IMR-90 (cell line): Measurements from ENCODE around the gene CCDC171. TPM values are rescaled to one million over a fixed set of nuclear protein-coding genes. Genes with fewer than 3 reads are reported as not detected.

Source experiments
- ATAC-seq: fragments of 200-7000 bp; cut with Tn5 transposase; 2 replicates; pipeline ENCODE4 v1.9.1; 2020; ENCODE audit warnings: low read depth, mild to moderate bottlenecking, moderate library complexity
- BruUV-seq: library from RNA; stranded (reverse); fragments of 400-500 nt; replicated peaks from 2 replicates; lab custom pipeline; 2021; lab: Mats Ljungman, UMichigan
- CTCF ChIA-PET: fragments of 300-600 bp; formaldehyde crosslinking; extraction: SDS; loops from one replicate; lab custom pipeline; 2021; ENCODE audit warnings: antibody characterized with exemption; lab: Yijun Ruan, JAX
- POLR2A ChIA-PET: fragments of 300-600 bp; sonication (Branson Sonifier 250); formaldehyde crosslinking; loops from one replicate; lab custom pipeline; 2022; ENCODE audit warnings: antibody characterized with exemption; ENCODE audit not compliant: unreplicated experiment; lab: Charles Lee
- DNase-seq: peaks from one replicate; pipeline ENCODE4 v3.0.0; 2013
- H2AFZ ChIP-seq: replicated peaks from 2 replicates; pipeline ENCODE3; 2013; ENCODE audit warnings: low read length, mild to moderate bottlenecking; ENCODE audit not compliant: poor library complexity
- H2AK5ac ChIP-seq: 2 replicates; pipeline ENCODE4 v1.6.1; 2013; ENCODE audit warnings: low read depth, low read length, inconsistent platforms
- H2AK9ac ChIP-seq: replicated peaks from 2 replicates; pipeline ENCODE3; 2013; ENCODE audit warnings: mild to moderate bottlenecking, low read depth, low read length, moderate library complexity; ENCODE audit not compliant: poor library complexity
- H2BK120ac ChIP-seq: 2 replicates; pipeline ENCODE4 v1.6.1; 2013; ENCODE audit warnings: low read depth, low read length, inconsistent platforms
- H2BK15ac ChIP-seq: 3 replicates; pipeline ENCODE4 v1.6.1; 2013; ENCODE audit warnings: low read depth, low read length, inconsistent platforms
- H2BK20ac ChIP-seq: 2 replicates; pipeline ENCODE4 v1.6.1; 2013; ENCODE audit warnings: low read depth, mild to moderate bottlenecking, inconsistent platforms, low read length, moderate library complexity
- H2BK5ac ChIP-seq: 2 replicates; pipeline ENCODE4 v1.6.1; 2013; ENCODE audit warnings: mild to moderate bottlenecking, low read depth, low read length, inconsistent platforms; ENCODE audit not compliant: poor library complexity, severe bottlenecking
- H3K14ac ChIP-seq: replicated peaks from 2 replicates; pipeline ENCODE4 v1.6.1; 2013; ENCODE audit warnings: low read depth, low read length, inconsistent platforms
- H3K18ac ChIP-seq: 2 replicates; pipeline ENCODE4 v1.6.1; 2013; ENCODE audit warnings: low read depth, low read length, control low read depth
- H3K23ac ChIP-seq: 2 replicates; pipeline ENCODE4 v1.6.1; 2013; ENCODE audit warnings: low read depth, low read length, inconsistent platforms
- H3K27ac ChIP-seq: 2 replicates; pipeline ENCODE4 v1.5.1; 2013; ENCODE audit warnings: mild to moderate bottlenecking, control low read depth, low read length; ENCODE audit not compliant: insufficient read depth
- H3K27me3 ChIP-seq: 2 replicates; pipeline ENCODE4 v1.6.1; 2013; ENCODE audit warnings: low read length; ENCODE audit not compliant: control insufficient read depth, insufficient read depth
- H3K36me3 ChIP-seq: 2 replicates; pipeline ENCODE4 v1.6.1; 2013; ENCODE audit warnings: low read length, mixed read lengths; ENCODE audit not compliant: control insufficient read depth, insufficient read depth
- H3K4ac ChIP-seq: 2 replicates; pipeline ENCODE4 v1.6.1; 2013; ENCODE audit warnings: low read depth, low read length, inconsistent platforms
- H3K4me1 ChIP-seq: 2 replicates; pipeline ENCODE4 v1.6.1; 2013; ENCODE audit warnings: low read length, mixed read lengths; ENCODE audit not compliant: control insufficient read depth, insufficient read depth
- H3K4me2 ChIP-seq: 2 replicates; pipeline ENCODE4 v1.6.1; 2013; ENCODE audit warnings: low read depth, mild to moderate bottlenecking, control low read depth, low read length, moderate library complexity
- H3K4me3 ChIP-seq: 2 replicates; pipeline ENCODE4 v1.5.1; 2013; ENCODE audit warnings: low read depth, mild to moderate bottlenecking, control low read depth, low read length, moderate library complexity; ENCODE audit not compliant: insufficient read depth
- H3K56ac ChIP-seq: 2 replicates; pipeline ENCODE4 v1.6.1; 2013; ENCODE audit warnings: low read length, inconsistent platforms; ENCODE audit not compliant: insufficient read depth; ENCODE audit errors: extremely low read depth
- H3K79me1 ChIP-seq, 2 experiments: 2 replicates each; pipeline ENCODE4 v1.6.1; 2013; ENCODE audit warnings: low read length in 2 of 2, inconsistent platforms in 1 of 2, low read depth in 1 of 2
- H3K9ac ChIP-seq: 2 replicates; pipeline ENCODE4 v1.6.1; 2013; ENCODE audit warnings: low read depth, low read length, control low read depth
- H3K9me1 ChIP-seq: 2 replicates; pipeline ENCODE4 v1.6.1; 2013; ENCODE audit warnings: low read length, inconsistent platforms; ENCODE audit not compliant: insufficient read depth
- H3K9me3 ChIP-seq: 2 replicates; pipeline ENCODE4 v1.6.1; 2013; ENCODE audit warnings: low read length; ENCODE audit not compliant: control insufficient read depth, insufficient read depth
- H4K20me1 ChIP-seq: 2 replicates; pipeline ENCODE4 v1.6.1; 2013; ENCODE audit warnings: low read length, inconsistent platforms; ENCODE audit not compliant: insufficient read depth
- H4K5ac ChIP-seq: 2 replicates; pipeline ENCODE4 v1.6.1; 2013; ENCODE audit warnings: mild to moderate bottlenecking, low read depth, low read length, control low read depth
- H4K8ac ChIP-seq, 2 experiments: 2 replicates each; pipeline ENCODE4 v1.6.1; 2013; ENCODE audit warnings: low read depth in 2 of 2, low read length in 2 of 2, control low read depth in 1 of 2, inconsistent platforms in 1 of 2
- H4K91ac ChIP-seq: 2 replicates; pipeline ENCODE4 v1.6.1; 2013; ENCODE audit warnings: low read depth, low read length, inconsistent platforms; ENCODE audit not compliant: insufficient read depth
- BHLHE40 ChIP-seq: fragments of 150-350 bp; IDR thresholded peaks from 2 replicates; pipeline ENCODE4 v1.6.1; 2016; ENCODE audit warnings: mild to moderate bottlenecking, low read depth, low read length
- CEBPB ChIP-seq: IDR thresholded peaks from 2 replicates; pipeline ENCODE4 v1.6.1; 2012; ENCODE audit warnings: low read depth, low read length, improper control_type of control experiment
- CHD1 ChIP-seq: IDR thresholded peaks from 2 replicates; pipeline ENCODE4 v1.6.1; 2012; ENCODE audit warnings: low read depth, low read length, improper control_type of control experiment
- RFX5 ChIP-seq: IDR thresholded peaks from 2 replicates; pipeline ENCODE4 v1.8.0; 2012; ENCODE audit warnings: low read depth, mild to moderate bottlenecking, low read length, moderate library complexity
- WGBS, 2 experiments: methylation state at CpG; one replicate each; pipeline versions ENCODE4 v1.1.5 to v1.1.7; 2013; ENCODE audit warnings: missing lambda C conversion rate in 2 of 2; ENCODE audit not compliant: insufficient read length in 1 of 2; ENCODE audit errors: extremely low coverage in 2 of 2; 5-methylcytosine and 5-hydroxymethylcytosine counted together
- dilution Hi-C: fragments of 300-500 bp; cut with HindIII; formaldehyde crosslinking; loops from one replicate; pipeline ENCODE4 v1.14.3; 2018; ENCODE audit warnings: low sequenced_read_pairs; ENCODE audit not compliant: unreplicated experiment
- in situ Hi-C: fragments of 300-500 bp; cut with MboI; formaldehyde crosslinking; loops from 3 replicates; pipeline ENCODE4 v1.14.3; 2019; ENCODE audit warnings: low sequenced_read_pairs, inconsistent platforms, mixed read lengths
- intact Hi-C: fragments of 100-400 bp; cut with micrococcal nuclease; formaldehyde crosslinking; loops from 2 replicates; pipeline ENCODE4 v1.10.0; 2022
- polyA plus RNA-seq, 3 experiments: library from polyadenylated mRNA; depleted of rRNA; stranded (reverse); fragments of >200 nt; gene quantifications; 2 replicates each; pipeline ENCODE4 v1.2.3, GENCODE V29; 2012; ENCODE audit warnings: low replicate concordance in 1 of 3
- total RNA-seq: library from RNA; depleted of rRNA; stranded (reverse); fragments of >200 nt; gene quantifications from 2 replicates; pipeline ENCODE4 v1.2.3, GENCODE V29; 2012

The CCDC171 gene
- total and polyA plus RNA-seq, 2 of the 4 experiments (the other 2 are of a cell fraction), result 0.63 to 2.2 TPM

DNA sequence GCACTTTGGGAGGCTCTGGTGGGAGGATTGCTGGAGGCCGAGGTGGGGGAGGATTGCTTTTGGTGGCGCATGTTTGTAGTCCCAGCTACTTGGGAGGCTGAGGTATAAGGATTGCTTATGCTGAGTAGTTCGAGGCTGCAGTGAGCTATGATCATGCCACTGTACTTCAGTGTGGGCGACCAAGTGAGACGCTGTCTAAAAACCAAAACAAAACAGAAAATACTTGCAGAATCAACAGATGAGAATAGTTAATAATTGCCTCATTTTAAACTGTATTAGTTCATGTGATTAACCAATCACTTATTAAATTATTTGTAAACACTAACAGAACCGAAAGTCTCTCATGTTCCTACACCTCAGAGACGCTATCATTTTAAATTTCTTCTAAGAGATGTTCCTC is 118.1 kb downstream of the CCDC171 start:
- no TSS peak for BruUV-seq

More for the DNA sequence above, 118.1 kb downstream of the CCDC171 start:
- in situ Hi-C loops, result no loop called here
- intact Hi-C loops, result no loop called here
- Histone ChIP-seq H4K20me1 (no peaks in the 10 kb centered on the region), H2AK5ac (no peak overlapping the region), H3K36me3 (no peaks in the 10 kb centered on the region), H2BK5ac (no peak overlapping the region), H3K9me3 (no peaks in the 10 kb centered on the region), H3K4me1 (no peaks in the 10 kb centered on the region), H3K9ac (no peak overlapping the region), H3K14ac (no peak overlapping the region), H3K23ac (no peak overlapping the region), H3K18ac (no peak overlapping the region), H4K91ac (no peak overlapping the region), H2BK120ac (no peak overlapping the region), H3K27ac (no peak overlapping the region), H3K4ac (no peak overlapping the region), H3K4me2 (no peak overlapping the region), H4K5ac (no peak overlapping the region), H3K27me3 (no peaks in the 10 kb centered on the region), H3K56ac (no peak overlapping the region), H2BK15ac (no peak overlapping the region), H3K79me1 (no peaks in the 10 kb centered on the region), H2BK20ac (no peak overlapping the region), H2AK9ac (no peak overlapping the region), H4K8ac (no peak overlapping the region), H3K9me1 (no peaks in the 10 kb centered on the region), H2AFZ (no peak overlapping the region), H3K4me3 (no peak overlapping the region)
- dilution Hi-C loops, result no loop called here
- TF ChIP-seq CEBPB (no peak), RFX5 (no peak), BHLHE40 (no peak), CHD1 (no peak)
- no CpG with 5 or more reads among the region's 7 CpGs for WGBS, 2 experiments
- no peak for ATAC-seq
- POLR2A ChIA-PET, result no interaction called here
- no peak for DNase-seq
- CTCF ChIA-PET, result no interaction called here
